RWPE1 (cell line): Measurements from ENCODE around the gene FILIP1L.

Source experiments
- CTCF ChIA-PET: fragments of 350-600 bp; sonication (Branson Sonifier 250); formaldehyde crosslinking; extraction: SDS; loops from one replicate; lab custom pipeline; 2021; lab: Yijun Ruan, JAX
- POLR2A ChIA-PET: fragments of 400-600 bp; formaldehyde crosslinking; extraction: SDS; loops from one replicate; lab custom pipeline; 2020; ENCODE audit warnings: antibody characterized with exemption; ENCODE audit not compliant: low non-redundant PET; lab: Yijun Ruan, JAX
- DNase-seq: peaks from one replicate; pipeline ENCODE4 v3.0.0; 2012; ENCODE audit warnings: low spot score
- H3K27ac ChIP-seq: fragments of 450-650 bp; 2 replicates; pipeline ENCODE4 v1.5.1; 2017
- CTCF ChIP-seq: fragments of 450-650 bp; conservative IDR thresholded peaks from 2 replicates; pipeline ENCODE4 v1.5.1; 2017; ENCODE audit warnings: low read depth, mild to moderate bottlenecking

The FILIP1L gene

GRCh38 chr3:99978221-99978620, 136.1 kb downstream of the FILIP1L start:
- no peak for TF ChIP-seq CTCF
- H3K27ac ChIP-seq, result no peak overlapping the region
- DNase-seq, result no peak
- POLR2A ChIA-PET, result no interaction called here
- CTCF ChIA-PET, result interaction anchor here (0.7 kb wide), 1 partner anchor 63 kb away, joined by 3 read pairs; no protein-coding TSS in a partner anchor

GRCh38 chr3:99976584-99976983, 137.7 kb downstream of the FILIP1L start:
- ChIA-PET POLR2A (no interaction called here), CTCF (no interaction called here)
- no peak for TF ChIP-seq CTCF
- no peak overlapping the region for H3K27ac ChIP-seq
- no peak for DNase-seq

- POLR2A ChIA-PET, result no interaction called here
- no peak for DNase-seq
- CTCF ChIA-PET, result no interaction called here
- H3K27ac ChIP-seq, result no peak overlapping the region
- no peak for TF ChIP-seq CTCF
Measured at GRCh38 chr3:99974989-99975388, 139.3 kb downstream of the FILIP1L start.

GRCh38 chr3:99972380-99973104, 141.8 kb downstream of the FILIP1L start:
- CTCF ChIA-PET, result no interaction called here
- POLR2A ChIA-PET, result no interaction called here
- no peak for DNase-seq
- no peak for TF ChIP-seq CTCF
- no peak overlapping the region for H3K27ac ChIP-seq

GRCh38 chr3:99971761-99972160, 142.5 kb downstream of the FILIP1L start:
- no peak overlapping the region for H3K27ac ChIP-seq
- ChIA-PET CTCF (no interaction called here), POLR2A (no interaction called here)
- no peak for DNase-seq
- TF ChIP-seq CTCF, result no peak

- POLR2A ChIA-PET, result no interaction called here
- no peak overlapping the region for H3K27ac ChIP-seq
- DNase-seq, result no peak
- CTCF ChIA-PET, result interaction anchor here (0.6 kb wide), 1 partner anchor 159 kb away, joined by 4 read pairs; no protein-coding TSS in a partner anchor
- no peak for TF ChIP-seq CTCF
Measured at GRCh38 chr3:99970198-99970597, 144.1 kb downstream of the FILIP1L start.
